T-helper 2 cell (primary cell): Measurements from ENCODE around the gene CTBP1.
A peak's percentile ranks its signal among the peaks of the same experiment; 100 is the strongest.

Experiments used
- DNase-seq, 5 experiments: peaks; one replicate each; pipeline versions ENCODE4 v3.0.0 to v3.0.0-alpha.2; 2012 to 2022

Gene CTBP1

DNA sequence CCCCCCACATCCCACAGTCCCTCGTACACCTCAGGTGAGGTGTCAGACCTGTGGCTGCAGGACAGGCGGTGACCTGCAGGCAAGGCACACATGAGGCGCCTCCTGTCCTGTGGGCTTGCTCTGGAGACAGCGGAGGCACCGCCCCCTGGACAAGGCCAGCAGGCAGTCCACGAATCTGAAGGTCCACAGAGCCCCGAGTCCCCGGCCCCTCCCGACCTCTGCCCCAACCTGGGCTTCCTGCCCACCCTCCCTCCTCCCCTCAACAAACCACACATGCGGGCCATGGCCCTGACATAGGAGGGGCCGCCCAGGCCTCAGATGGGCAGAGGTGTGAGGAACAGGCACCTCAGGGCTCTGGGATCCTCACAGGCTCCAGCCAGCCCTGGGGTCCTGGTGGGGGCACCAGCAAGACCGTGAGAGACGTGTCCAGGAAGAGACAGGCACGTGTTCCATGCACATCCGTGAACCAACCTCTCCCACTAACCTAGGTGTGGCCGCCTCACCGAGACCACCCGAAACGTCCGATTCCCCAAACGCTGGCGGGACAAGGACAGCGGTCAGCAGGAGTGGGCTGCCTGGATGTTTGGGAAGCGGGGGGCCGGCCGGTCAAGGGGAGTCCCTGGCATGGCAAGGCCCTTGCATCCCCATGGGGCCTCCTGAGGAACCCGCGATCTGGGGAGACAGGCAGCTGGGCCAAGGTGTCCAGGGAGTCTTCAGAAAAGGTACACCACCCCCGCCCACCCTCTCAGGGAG lies 25.8 kb downstream of the CTBP1 start:
- DNase-seq, result no peak

- DNase-seq, result no peak
Observed at GRCh38 chr4:1222036-1222789, 26.7 kb downstream of the CTBP1 start.

GRCh38 chr4:1221155-1221870 lies 27.6 kb downstream of the CTBP1 start:
- DNase-seq, result no peak

DNA sequence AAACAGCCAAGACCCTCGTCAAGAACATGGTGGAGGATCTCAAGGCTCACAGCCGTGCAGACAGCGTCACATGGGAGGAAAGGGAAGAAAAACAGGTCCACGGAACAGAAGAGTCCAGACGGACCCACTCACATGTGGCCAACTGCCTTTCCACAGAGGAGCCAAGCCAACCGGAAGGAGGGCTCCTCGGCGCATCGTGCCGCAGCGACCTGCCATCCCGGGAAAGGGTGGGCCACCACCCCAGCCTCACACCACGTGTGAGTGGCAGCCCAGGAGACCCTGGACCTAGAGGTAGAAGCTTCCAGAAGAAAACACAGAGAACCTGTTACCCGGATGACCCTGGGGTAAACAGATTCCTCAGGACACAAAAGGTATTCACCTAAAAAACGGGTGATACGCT lies 28.4 kb downstream of the CTBP1 start:
- no peak for DNase-seq

DNA sequence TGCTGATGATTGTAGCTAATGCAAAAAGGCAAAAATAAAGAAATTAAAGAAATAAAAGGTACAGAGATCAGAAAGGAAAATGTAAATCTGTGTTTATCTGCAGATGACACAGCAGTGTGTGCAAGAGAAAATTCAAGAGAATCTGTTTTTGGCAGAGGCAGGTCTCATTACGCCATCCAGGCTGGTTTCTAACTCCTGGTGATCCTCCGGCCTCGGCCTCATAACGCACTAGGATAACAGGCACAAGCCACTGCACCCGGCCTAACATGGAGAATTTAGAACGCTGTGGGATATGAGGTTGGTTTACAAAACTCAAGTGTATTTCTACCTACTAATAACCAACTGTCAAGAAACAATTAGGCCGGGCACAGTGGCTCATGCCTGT lies 29.4 kb downstream of the CTBP1 start:
- DNase-seq, result no peak

DNA sequence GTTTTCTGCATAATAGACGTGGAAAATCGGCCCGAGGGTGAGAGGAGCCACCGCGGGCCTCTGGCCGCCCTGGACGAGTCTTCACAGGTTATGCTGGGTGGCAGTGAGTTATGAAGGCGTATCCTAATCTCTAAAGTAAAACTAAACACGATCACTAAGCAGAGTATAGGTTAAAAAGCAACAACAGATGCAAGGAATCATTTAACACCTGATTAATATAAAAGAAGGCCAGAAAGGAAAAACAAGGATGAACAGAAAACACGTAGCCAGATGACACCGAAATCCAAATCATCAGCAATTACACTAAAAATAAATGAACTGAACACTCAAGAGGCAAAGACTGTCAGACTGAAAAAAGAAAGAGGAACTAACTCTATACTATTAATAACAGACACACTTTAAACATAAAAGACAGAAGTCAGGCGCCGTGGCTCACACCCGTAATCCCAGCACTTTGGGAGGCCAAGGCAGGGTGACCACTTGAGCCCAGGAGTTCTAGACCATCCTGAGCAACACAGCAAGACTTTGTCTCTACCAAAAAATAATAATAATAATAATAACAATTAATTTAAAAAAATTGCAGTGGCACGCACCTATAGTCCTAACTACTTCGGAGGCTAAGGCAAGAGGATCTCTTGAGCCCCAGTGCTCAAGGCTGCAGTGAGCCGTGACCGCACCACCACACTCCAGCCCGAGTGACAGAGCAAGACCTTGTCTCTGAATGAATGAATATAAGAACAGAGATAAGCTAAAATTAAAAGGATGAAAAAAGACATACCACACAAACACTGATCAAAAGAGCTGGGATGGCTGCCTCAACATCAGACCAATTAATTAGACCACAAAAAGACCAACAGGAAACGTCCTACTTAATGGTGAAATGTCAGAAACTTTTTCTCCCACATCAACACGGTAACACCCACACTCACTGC lies 30.0 kb downstream of the CTBP1 start:
- DNase-seq, result no peak

DNA sequence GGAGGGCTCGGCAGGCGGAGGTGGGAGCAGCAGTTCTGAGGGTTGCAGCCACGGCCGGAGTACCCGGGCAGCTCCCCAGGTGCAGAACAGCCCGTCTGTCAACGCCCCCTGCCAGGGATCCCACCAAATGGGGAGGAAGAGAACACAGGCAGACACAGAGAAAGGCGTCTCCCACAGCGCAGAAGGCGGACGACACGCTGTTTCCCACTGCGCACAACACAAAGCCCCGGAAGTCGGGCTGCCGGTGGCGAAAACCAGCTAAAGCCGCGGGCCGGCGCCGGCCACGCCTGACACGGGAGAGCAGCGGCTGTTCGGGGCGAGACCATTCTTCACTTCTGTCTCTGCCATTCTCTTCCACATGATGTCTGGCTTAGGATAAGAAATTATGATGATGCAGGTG lies 31.6 kb downstream of the CTBP1 start:
- no peak for DNase-seq

DNA sequence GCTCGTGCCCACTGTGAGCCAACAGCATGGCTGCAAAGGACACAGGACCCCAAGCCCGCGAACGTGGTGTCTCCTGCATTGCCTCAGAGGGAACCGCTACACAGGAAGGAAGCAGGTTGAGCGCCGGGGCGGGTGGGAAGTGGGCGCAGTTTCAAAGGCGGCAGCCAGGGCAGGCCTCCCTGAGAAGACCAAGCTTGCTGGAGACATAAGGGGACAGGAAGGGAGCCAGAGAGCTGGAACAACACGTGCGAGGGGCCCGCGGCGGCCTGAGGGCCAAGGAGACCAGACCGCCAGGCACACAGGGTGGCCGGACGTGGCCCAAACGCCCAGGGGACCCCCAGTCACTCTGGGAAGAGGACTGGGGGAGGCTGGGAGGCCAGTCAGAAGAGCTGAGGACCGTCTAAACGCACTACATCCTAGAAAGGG lies 32.0 kb downstream of the CTBP1 start:
- DNase-seq, result peak; percentile 23 to 88 (median 46)

DNA sequence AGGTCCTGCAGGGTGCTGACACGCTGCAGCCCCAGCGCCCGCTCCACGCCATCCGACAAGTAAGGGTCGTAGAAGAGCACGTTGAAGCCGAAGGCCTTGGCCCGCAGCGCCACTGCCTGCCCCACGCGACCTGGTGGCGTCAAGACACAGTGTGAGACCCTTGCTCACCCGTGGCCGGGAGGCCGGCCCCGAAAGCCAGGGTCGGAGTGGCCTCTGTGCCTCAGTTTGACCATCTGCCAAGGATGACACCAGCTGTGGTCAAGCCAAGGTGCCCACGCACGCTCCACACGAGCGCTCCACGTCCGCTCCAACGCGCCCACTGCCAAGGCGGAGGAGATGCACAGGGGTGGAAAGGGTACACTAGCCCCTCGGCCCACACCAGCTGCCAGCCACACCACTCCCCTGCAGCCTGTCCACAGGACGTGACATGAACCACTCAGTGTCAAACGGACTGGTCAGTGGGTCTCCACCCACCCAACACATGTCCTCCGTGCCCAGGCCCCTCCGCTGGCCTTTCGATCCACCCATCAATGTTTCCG lies 32.8 kb downstream of the CTBP1 start:
- no peak for DNase-seq

- peak in 1 of 5 experiments; percentile 56 for DNase-seq
Observed at GRCh38 chr4:1215141-1216075, 33.5 kb downstream of the CTBP1 start.

DNA sequence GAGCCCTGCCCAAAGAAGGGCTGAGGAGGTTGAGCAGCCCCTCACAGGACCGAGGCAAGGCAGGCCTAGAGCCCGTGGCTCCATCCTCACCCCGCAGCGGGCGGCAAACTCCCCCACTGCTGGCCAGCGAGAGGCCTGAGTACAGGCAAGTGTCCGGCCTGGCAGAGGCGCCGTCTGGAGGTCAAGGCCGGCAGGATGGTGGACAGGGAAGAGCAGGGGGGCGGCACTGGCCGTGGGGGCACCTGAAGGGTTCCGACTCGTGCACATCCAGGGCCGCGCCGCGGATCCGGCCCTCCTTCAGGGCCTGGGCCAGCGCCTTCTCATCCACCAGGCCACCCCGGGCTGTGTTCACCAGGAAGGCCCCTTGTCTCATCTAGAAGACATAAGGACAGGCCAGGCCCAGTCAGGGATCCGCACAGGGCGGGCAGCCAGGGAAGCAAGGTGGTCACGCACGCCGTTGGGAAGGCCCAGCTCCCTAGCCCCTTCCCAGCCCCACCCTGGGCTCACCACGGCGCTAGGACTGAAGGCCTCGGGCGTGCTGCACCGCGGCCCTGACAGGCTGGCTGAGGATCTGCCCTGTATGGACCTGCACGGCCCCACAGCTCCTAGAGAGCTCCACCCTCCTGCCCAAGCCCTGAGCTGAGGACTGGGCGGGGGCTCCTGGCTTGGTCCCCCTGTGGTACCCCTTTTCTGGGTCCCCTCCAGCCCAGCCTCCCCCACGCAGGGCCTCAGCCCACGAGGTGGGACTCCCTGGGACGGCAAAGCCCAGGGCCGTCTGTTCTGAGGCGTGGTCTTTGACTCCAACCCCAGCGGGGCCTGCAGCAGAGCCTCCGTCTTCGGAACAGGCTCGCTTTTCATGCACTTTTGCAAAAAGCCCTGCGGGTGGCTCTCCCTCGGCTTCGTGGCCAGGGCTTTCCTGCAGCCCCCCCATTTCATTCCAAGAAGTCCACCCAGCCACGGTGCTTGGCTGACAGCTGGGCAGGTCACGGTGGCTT lies 34.5 kb downstream of the CTBP1 start:
- no peak for DNase-seq

DNA sequence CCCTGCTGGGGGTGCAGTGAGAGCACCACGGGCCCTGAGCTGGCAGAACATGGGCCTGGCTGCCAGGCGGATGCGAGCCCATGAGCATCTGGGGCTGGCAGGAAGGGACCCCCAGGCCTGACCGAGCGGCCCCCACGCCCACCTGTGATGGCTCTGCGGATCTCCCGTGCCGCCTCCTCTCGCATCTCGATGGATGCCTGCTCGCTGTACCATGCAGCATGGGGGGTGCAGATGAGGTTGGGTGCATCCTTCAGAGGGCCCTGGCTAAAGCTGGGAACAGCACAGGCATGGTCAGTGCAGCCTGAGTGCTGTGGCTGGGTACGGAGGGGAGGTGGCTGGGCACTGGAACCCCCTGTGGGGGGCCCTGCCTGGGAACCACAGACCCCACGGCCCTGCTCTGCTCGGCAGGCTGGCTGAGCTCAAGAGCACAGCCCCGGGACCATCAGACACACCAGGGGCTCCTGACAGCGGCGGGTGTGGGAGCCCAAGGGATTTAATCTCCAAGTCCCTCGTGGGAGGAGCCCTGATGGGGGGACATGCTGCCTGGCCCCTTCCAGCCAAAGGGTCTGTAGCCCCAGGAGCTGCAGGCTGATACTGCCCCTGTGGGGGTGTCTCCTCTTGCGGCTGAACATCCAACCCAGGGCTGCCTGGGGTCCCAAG lies 35.5 kb downstream of the CTBP1 start:
- no peak for DNase-seq

DNA sequence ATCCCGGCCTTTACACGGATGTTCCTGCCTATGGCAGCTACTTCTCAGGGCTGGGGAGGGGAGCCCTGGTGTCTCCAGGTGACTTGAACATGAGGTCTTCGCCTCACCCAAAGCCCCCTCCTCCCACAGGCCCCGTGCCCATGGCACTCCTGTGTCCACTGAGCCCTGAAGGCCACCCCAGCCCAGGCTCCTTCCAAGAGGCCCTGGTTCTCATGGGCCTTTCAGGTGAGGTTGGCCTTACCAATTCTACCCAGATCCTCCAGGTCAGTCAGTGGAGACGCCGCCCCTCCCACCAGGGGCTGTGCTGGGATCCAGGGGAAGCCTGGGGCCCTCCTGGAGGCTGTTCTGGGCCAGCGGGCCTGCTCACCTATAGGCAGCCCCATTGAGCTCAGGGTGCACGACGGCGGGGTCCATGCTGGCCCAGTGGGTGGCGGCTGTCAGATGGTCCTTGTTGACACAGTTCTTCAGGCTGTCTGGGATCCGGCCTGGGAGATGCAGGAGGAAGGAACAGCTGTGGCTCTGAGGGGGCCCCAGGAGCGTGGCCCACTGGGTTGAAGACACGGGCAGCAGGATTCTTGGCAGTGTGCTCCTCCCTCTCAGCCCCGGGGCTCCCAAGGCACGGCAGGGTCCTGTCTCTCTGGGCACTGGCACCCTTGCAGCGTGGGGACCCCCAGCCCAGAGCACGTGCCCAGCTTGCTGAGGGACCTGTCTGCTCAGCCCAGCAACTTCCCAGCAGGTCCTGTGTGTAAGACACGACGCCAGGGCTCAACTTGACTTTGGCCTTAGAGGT lies 36.2 kb downstream of the CTBP1 start:
- no peak for DNase-seq

GRCh38 chr4:1211891-1212545 lies 36.9 kb downstream of the CTBP1 start:
- no peak for DNase-seq

- DNase-seq, result no peak
Observed at GRCh38 chr4:1211371-1211770, 37.6 kb downstream of the CTBP1 start.

GRCh38 chr4:1210971-1211370 lies 38.0 kb downstream of the CTBP1 start:
- DNase-seq, result peak in 1 of 5 experiments; percentile 1

DNA sequence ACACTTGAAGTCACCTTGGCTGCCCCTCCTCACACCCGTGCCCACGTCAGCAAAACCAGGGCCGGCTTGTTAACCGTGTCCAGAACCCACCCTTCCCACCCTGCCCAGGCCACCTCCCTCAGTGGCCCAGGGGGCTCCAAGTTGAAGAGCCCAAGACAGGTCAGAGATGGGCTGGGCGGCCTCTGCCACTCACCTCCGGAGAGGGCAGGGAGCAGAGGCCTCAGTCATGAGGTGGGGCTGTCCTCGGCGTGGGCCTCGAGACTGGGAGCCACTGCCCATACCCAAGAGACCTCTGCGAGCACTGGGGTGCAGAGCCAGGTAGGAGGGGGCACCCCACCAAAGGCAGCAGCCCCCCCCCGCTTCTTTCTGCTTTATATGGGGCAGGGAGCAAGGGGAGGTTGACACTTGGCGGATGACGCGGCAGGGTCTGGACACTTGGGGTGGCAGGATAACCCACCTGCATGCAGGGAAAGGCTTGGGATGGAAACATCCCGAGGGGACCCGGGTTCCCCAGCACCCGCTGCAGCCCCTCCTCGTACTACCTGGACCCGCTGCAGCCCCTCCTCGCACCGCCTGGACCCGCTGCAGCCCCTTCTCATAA lies 38.6 kb downstream of the CTBP1 start:
- DNase-seq, result peak in 1 of 5 experiments; percentile 4
